H9 (cell line): ENCODE data around the gene SMYD2. TPM values are rescaled to one million over a fixed set of nuclear protein-coding genes. Genes with fewer than 3 reads are reported as not detected.

Source experiments
- DNase-seq: peaks from one replicate; pipeline ENCODE4 v3.0.0-alpha.2; 2017
- H2AFZ ChIP-seq: one replicate; pipeline ENCODE4 v1.6.1; 2013; ENCODE audit warnings: mild to moderate bottlenecking, low read length, control low read depth, moderate library complexity
- H2AK5ac ChIP-seq: 2 replicates; pipeline ENCODE4 v1.6.1; 2013; ENCODE audit warnings: low read length, control low read depth, mixed read lengths; ENCODE audit not compliant: insufficient read length
- H2BK120ac ChIP-seq: one replicate; pipeline ENCODE4 v1.6.1; 2013; ENCODE audit warnings: low read depth, mild to moderate bottlenecking, low read length, control low read depth, inconsistent platforms; ENCODE audit not compliant: poor library complexity, severe bottlenecking
- H2BK12ac ChIP-seq: 2 replicates; pipeline ENCODE4 v1.6.1; 2013; ENCODE audit warnings: low read length, control low read depth, mixed read lengths, low read depth; ENCODE audit not compliant: insufficient read length
- H2BK15ac ChIP-seq: 2 replicates; pipeline ENCODE4 v1.6.1; 2013; ENCODE audit warnings: low read depth, low read length, control low read depth
- H2BK20ac ChIP-seq: one replicate; pipeline ENCODE4 v1.6.1; 2013; ENCODE audit warnings: low read depth, mild to moderate bottlenecking, low read length, control low read depth, inconsistent platforms; ENCODE audit not compliant: poor library complexity, severe bottlenecking
- H2BK5ac ChIP-seq: 2 replicates; pipeline ENCODE4 v1.6.1; 2013; ENCODE audit warnings: low read length, control low read depth, mixed read lengths; ENCODE audit not compliant: insufficient read length
- H3K14ac ChIP-seq: 2 replicates; pipeline ENCODE4 v1.6.1; 2013; ENCODE audit warnings: low read length, control low read depth; ENCODE audit not compliant: insufficient read depth
- H3K18ac ChIP-seq: 2 replicates; pipeline ENCODE4 v1.6.1; 2013; ENCODE audit warnings: low read depth, mild to moderate bottlenecking, mixed read lengths, low read length, control low read depth; ENCODE audit not compliant: insufficient read length
- H3K23ac ChIP-seq: 2 replicates; pipeline ENCODE4 v1.6.1; 2013; ENCODE audit warnings: low read length, control low read depth, mixed read lengths, low read depth; ENCODE audit not compliant: insufficient read length
- H3K23me2 ChIP-seq: 2 replicates; pipeline ENCODE4 v1.6.1; 2013; ENCODE audit warnings: low read depth, mild to moderate bottlenecking, mixed read lengths, low read length, control low read depth; ENCODE audit not compliant: insufficient read length, poor library complexity, severe bottlenecking
- H3K27ac ChIP-seq: 2 replicates; pipeline ENCODE4 v1.5.1; 2013; ENCODE audit warnings: low read length, control low read depth, mixed read lengths, low read depth; ENCODE audit not compliant: insufficient read length
- H3K27me3 ChIP-seq: 2 replicates; pipeline ENCODE4 v1.6.1; 2013; ENCODE audit warnings: low read length, control low read depth, inconsistent platforms; ENCODE audit not compliant: insufficient read depth
- H3K4ac ChIP-seq: 2 replicates; pipeline ENCODE4 v1.6.1; 2013; ENCODE audit warnings: low read depth, mild to moderate bottlenecking, control low read depth, inconsistent platforms, low read length, moderate library complexity
- H3K4me1 ChIP-seq: 2 replicates; pipeline ENCODE4 v1.6.1; 2013; ENCODE audit warnings: low read length, control low read depth, inconsistent platforms; ENCODE audit not compliant: insufficient read depth
- H3K4me2 ChIP-seq: 2 replicates; pipeline ENCODE4 v1.6.1; 2013; ENCODE audit warnings: low read length, control low read depth, mixed read lengths; ENCODE audit not compliant: insufficient read length, insufficient read depth
- H3K56ac ChIP-seq: 2 replicates; pipeline ENCODE4 v1.6.1; 2013; ENCODE audit warnings: low read depth, mild to moderate bottlenecking, mixed read lengths, low read length, control low read depth; ENCODE audit not compliant: insufficient read length
- H3K79me1 ChIP-seq: 2 replicates; pipeline ENCODE4 v1.6.1; 2013; ENCODE audit warnings: low read depth, mild to moderate bottlenecking, moderate library complexity, low read length, control low read depth, inconsistent platforms; ENCODE audit not compliant: insufficient read depth, poor library complexity, severe bottlenecking
- H3K79me2 ChIP-seq: 2 replicates; pipeline ENCODE4 v1.6.1; 2013; ENCODE audit warnings: low read length, control low read depth, inconsistent platforms; ENCODE audit not compliant: insufficient read depth
- H3K9ac ChIP-seq: 2 replicates; pipeline ENCODE4 v1.6.1; 2013; ENCODE audit warnings: low read length, control low read depth, mixed read lengths; ENCODE audit not compliant: insufficient read length; ENCODE audit errors: extremely low read depth
- H3K9me3 ChIP-seq: one replicate; pipeline ENCODE4 v1.6.1; 2013; ENCODE audit warnings: low read depth, low read length, inconsistent platforms; ENCODE audit not compliant: control insufficient read depth
- H3T11ph ChIP-seq: one replicate; pipeline ENCODE4 v1.6.1; 2013; ENCODE audit warnings: mild to moderate bottlenecking, low read length, control low read depth, inconsistent platforms
- H4K20me1 ChIP-seq: one replicate; pipeline ENCODE4 v1.6.1; 2013; ENCODE audit not compliant: control insufficient read depth, insufficient read length, insufficient read depth
- H4K5ac ChIP-seq: 2 replicates; pipeline ENCODE4 v1.6.1; 2013; ENCODE audit warnings: low read depth, mild to moderate bottlenecking, mixed read lengths, low read length, control low read depth; ENCODE audit not compliant: insufficient read length
- H4K8ac ChIP-seq: replicated peaks from 2 replicates; pipeline ENCODE4 v1.6.1; 2013; ENCODE audit warnings: low read length, control low read depth, mixed read lengths, low read depth; ENCODE audit not compliant: insufficient read length
- H4K91ac ChIP-seq: 2 replicates; pipeline ENCODE4 v1.6.1; 2013; ENCODE audit warnings: low read depth, mild to moderate bottlenecking, moderate library complexity, mixed read lengths, low read length, control low read depth; ENCODE audit not compliant: insufficient read length
- H3K27ac Mint-ChIP-seq, 3 experiments: 2 replicates in 2 of 3; 3 replicates in 1 of 3; pipeline ENCODE4 v1.8.0; 2020 to 2021; ENCODE audit warnings: mixed read lengths in 3 of 3, mild to moderate bottlenecking in 1 of 3, moderate library complexity in 1 of 3
- H3K27me3 Mint-ChIP-seq: 2 replicates; pipeline ENCODE4 v1.8.0; 2021; ENCODE audit warnings: low read depth, mild to moderate bottlenecking, moderate library complexity, mixed read lengths
- H3K36me3 Mint-ChIP-seq, 3 experiments: 2 replicates in 2 of 3; 3 replicates in 1 of 3; pipeline ENCODE4 v1.8.0; 2020 to 2021; ENCODE audit warnings: low read depth in 3 of 3, mixed read lengths in 3 of 3; ENCODE audit not compliant: insufficient read depth in 1 of 3
- H3K4me1 Mint-ChIP-seq, 2 experiments: 2 replicates each; pipeline ENCODE4 v1.8.0; 2020; ENCODE audit warnings: mixed read lengths in 2 of 2
- H3K4me3 Mint-ChIP-seq, 2 experiments: 2 replicates in 1 of 2; 3 replicates in 1 of 2; pipeline ENCODE4 v1.8.0; 2020 to 2021; ENCODE audit warnings: mild to moderate bottlenecking in 2 of 2, mixed read lengths in 2 of 2, moderate library complexity in 1 of 2
- H3K9me3 Mint-ChIP-seq, 2 experiments: 2 replicates in 1 of 2; 3 replicates in 1 of 2; pipeline ENCODE4 v1.8.0; 2020; ENCODE audit warnings: mild to moderate bottlenecking in 2 of 2, mixed read lengths in 2 of 2, moderate library complexity in 1 of 2
- WGBS: extraction: QIAGEN DNeasy Blood & Tissue Kit; methylation state at CpG from one replicate; pipeline ENCODE4 v1.1.7; 2013; ENCODE audit warnings: missing lambda C conversion rate, low lambda C conversion rate, mixed read lengths; ENCODE audit not compliant: insufficient read length; ENCODE audit errors: extremely low coverage; 5-methylcytosine and 5-hydroxymethylcytosine counted together
- total RNA-seq: library from RNA; stranded (reverse); gene quantifications from 2 replicates; pipeline ENCODE4 v1.2.1, GENCODE V29; 2021
- TF ChIP-seq, protein P1 (sequence below): fragments of 200-600 bp; sonication (generic); conservative IDR thresholded peaks from 3 replicates; pipeline ENCODE4 v1.8.0; 2021; ENCODE audit warnings: antibody characterized with exemption, mild to moderate bottlenecking

The SMYD2 gene
- total RNA-seq, 1 experiment from 2014 or later: 10.9 TPM

DNA sequence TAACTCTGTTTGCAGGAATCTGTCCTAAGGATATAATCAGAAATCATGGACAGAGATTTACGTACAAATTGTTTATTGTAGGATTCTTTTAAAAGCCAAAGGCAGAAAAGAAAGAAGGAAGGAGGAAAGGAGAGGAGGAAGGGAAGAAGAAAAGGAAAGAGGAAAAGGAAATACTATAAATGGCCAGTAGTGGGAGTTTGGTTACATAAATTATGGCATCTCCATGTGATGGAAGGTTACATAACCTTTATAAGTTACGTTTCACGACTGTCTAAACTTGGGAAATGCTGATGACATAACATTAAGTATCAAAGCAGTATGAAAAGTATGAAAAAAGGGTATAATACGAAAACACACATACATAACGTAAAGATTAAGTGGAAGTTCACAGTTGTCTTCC is 39.0 kb downstream of the SMYD2 start:
- H4K91ac ChIP-seq: no peak overlapping the region
- no peak overlapping the region for H2BK20ac ChIP-seq
- H3K4me2 ChIP-seq: no peak overlapping the region
- no peak overlapping the region for H3K27ac Mint-ChIP-seq
- no peak overlapping the region for H2AK5ac ChIP-seq
- WGBS: no CpG with 5 or more reads among the region's 5 CpGs
- no peak overlapping the region for H4K8ac ChIP-seq
- H3K9me3 ChIP-seq: no peaks in the 10 kb centered on the region
- no peaks in the 10 kb centered on the region for H4K20me1 ChIP-seq
- H3K56ac ChIP-seq: no peak overlapping the region
- H3K23ac ChIP-seq: no peak overlapping the region
- TF ChIP-seq, protein P1, sequence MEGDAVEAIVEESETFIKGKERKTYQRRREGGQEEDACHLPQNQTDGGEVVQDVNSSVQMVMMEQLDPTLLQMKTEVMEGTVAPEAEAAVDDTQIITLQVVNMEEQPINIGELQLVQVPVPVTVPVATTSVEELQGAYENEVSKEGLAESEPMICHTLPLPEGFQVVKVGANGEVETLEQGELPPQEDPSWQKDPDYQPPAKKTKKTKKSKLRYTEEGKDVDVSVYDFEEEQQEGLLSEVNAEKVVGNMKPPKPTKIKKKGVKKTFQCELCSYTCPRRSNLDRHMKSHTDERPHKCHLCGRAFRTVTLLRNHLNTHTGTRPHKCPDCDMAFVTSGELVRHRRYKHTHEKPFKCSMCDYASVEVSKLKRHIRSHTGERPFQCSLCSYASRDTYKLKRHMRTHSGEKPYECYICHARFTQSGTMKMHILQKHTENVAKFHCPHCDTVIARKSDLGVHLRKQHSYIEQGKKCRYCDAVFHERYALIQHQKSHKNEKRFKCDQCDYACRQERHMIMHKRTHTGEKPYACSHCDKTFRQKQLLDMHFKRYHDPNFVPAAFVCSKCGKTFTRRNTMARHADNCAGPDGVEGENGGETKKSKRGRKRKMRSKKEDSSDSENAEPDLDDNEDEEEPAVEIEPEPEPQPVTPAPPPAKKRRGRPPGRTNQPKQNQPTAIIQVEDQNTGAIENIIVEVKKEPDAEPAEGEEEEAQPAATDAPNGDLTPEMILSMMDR: peak; percentile 47
- H3K27me3 ChIP-seq: peaks cover 20% of the 10 kb centered on the region
- H3K36me3 Mint-ChIP-seq: peaks cover 0 to 3% (median 0%) of the 10 kb centered on the region in 3 experiments; a peak in 2 of 7 replicates
- peaks cover 49% of the 10 kb centered on the region for H3K27me3 Mint-ChIP-seq
- H3K9ac ChIP-seq: no peak overlapping the region
- H2BK15ac ChIP-seq: no peak overlapping the region
- no peak overlapping the region for H4K5ac ChIP-seq
- no peaks in the 10 kb centered on the region; a peak in 1 of 5 replicates for H3K9me3 Mint-ChIP-seq
- H3K4ac ChIP-seq: no peak overlapping the region
- H2BK120ac ChIP-seq: no peak overlapping the region
- H3K27ac ChIP-seq: no peak overlapping the region
- H3K18ac ChIP-seq: no peak overlapping the region
- peaks cover 49 to 52% of the 10 kb centered on the region in 2 experiments for H3K4me1 Mint-ChIP-seq
- no peaks in the 10 kb centered on the region for H3K23me2 ChIP-seq
- H3K79me1 ChIP-seq: no peaks in the 10 kb centered on the region
- no peak overlapping the region for H2BK12ac ChIP-seq
- DNase-seq: no peak
- H3K14ac ChIP-seq: no peak overlapping the region
- no peak overlapping the region for H3K4me3 Mint-ChIP-seq
- no peaks in the 10 kb centered on the region for H3K79me2 ChIP-seq
- no peak overlapping the region for H2BK5ac ChIP-seq
- H2AFZ ChIP-seq: no peak overlapping the region
- H3K4me1 ChIP-seq: peaks cover 11% of the 10 kb centered on the region; the same call in 1 of the 2 replicates
- no peak overlapping the region for H3T11ph ChIP-seq
